Prostate gland (tissue), 2 donors: ENCODE data around the gene LTK.

Experiments
- CTCF ChIP-seq, 4 experiments: fragments of 200-600 bp in 2 of 4; fragments of 450-650 bp in 2 of 4; sonication (generic) in 2 of 4; IDR thresholded peaks; 1 replicate in 3 of 4; 2 replicates in 1 of 4; pipeline ENCODE4 v1.5.1; 2016 to 2019; ENCODE audit warnings: antibody characterized with exemption in 4 of 4, mild to moderate bottlenecking in 2 of 4, moderate library complexity in 2 of 4
- POLR2A ChIP-seq: fragments of 450-650 bp; IDR thresholded peaks from one replicate; pipeline ENCODE4 v1.6.1; 2016; ENCODE audit warnings: antibody characterized with exemption, mild to moderate bottlenecking
- POLR2AphosphoS5 ChIP-seq: sonication (generic); formaldehyde crosslinking; IDR thresholded peaks from one replicate; pipeline ENCODE4 v1.6.1; 2017; ENCODE audit warnings: antibody characterized with exemption

GRCh38 chr15:41494190-41494921 is 19.3 kb downstream of the LTK start:
- TF ChIP-seq CTCF (IDR thresholded peaks at IDR 0.05): no peak
- no peak for TF ChIP-seq POLR2A
- no peak for TF ChIP-seq POLR2AphosphoS5
